HCT116 (cell line): ENCODE measurements around the gene MAL. TPM values are rescaled to one million over a fixed set of nuclear protein-coding genes. Genes with fewer than 3 reads are reported as not detected.

Experiments used
- ATAC-seq: fragments of 200-7000 bp; cut with Tn5 transposase; 2 replicates; pipeline ENCODE4 v1.9.1; 2020; ENCODE audit warnings: mild to moderate bottlenecking, moderate library complexity
- BruUV-seq: library from RNA; stranded (reverse); fragments of 400-500 nt; replicated peaks from 2 replicates; lab custom pipeline; 2021; lab: Mats Ljungman, UMichigan
- CTCF ChIA-PET: fragments of 300-600 bp; sonication (Branson Sonifier 250); formaldehyde crosslinking; loops from one replicate; lab custom pipeline; 2021; ENCODE audit warnings: antibody characterized with exemption; lab: Charles Lee
- POLR2A ChIA-PET: fragments of 300-600, 350-600 bp; sonication (Branson Sonifier 250); formaldehyde crosslinking; loops from one replicate; lab custom pipeline; 2021; ENCODE audit warnings: antibody characterized with exemption; lab: Charles Lee
- RAD21 ChIA-PET, 2 experiments: fragments of 300-600 bp; sonication (Branson Sonifier 250); formaldehyde crosslinking; loops; one replicate each; lab custom pipeline; 2023; ENCODE audit warnings: low total read pairs in 2 of 2; ENCODE audit not compliant: uncharacterized antibody in 2 of 2, unreplicated experiment in 2 of 2, low non-redundant PET in 1 of 2; lab: Charles Lee
- DNase-seq: peaks from one replicate; pipeline ENCODE4 v3.0.0-alpha.2; 2010; ENCODE audit warnings: low read depth, low spot score
- H2AFZ ChIP-seq: fragments of 200-600 bp; shearing (Covaris generic), sonication (generic); 2 replicates; pipeline ENCODE4 v1.6.1; 2017; ENCODE audit warnings: low read depth, mixed run types, mixed read lengths, antibody characterized with exemption, low read length; ENCODE audit not compliant: poor library complexity, severe bottlenecking
- H3K27ac ChIP-seq: 2 replicates; pipeline ENCODE4 v1.5.1; 2012; ENCODE audit warnings: low read depth, low read length
- H3K27me3 ChIP-seq: fragments of 200-600 bp; sonication (generic); 2 replicates; pipeline ENCODE4 v1.6.1; 2016; ENCODE audit warnings: mixed run types, low read length, mixed read lengths; ENCODE audit not compliant: insufficient read depth
- H3K36me3 ChIP-seq, 2 experiments: fragments of 200-500 bp in 1 of 2; fragments of 200-600 bp in 1 of 2; sonication (Bioruptor generic) in 1 of 2; sonication (generic) in 1 of 2; 2 replicates each; pipeline versions ENCODE4 v1.5.1 to v1.6.1; 2014 to 2016; ENCODE audit warnings: low read length in 2 of 2, inconsistent platforms in 1 of 2, mixed read lengths in 1 of 2, mixed run types in 1 of 2; ENCODE audit not compliant: insufficient read depth in 2 of 2, control insufficient read depth in 1 of 2
- H3K4me1 ChIP-seq, 2 experiments: fragments of 200-600 bp in 1 of 2; sonication (generic) in 1 of 2; 2 replicates each; pipeline versions ENCODE4 v1.5.1 to v1.6.1; 2012 to 2017; ENCODE audit warnings: low read length in 2 of 2, inconsistent platforms in 1 of 2, mild to moderate bottlenecking in 1 of 2, mixed read lengths in 1 of 2, mixed run types in 1 of 2, moderate library complexity in 1 of 2; ENCODE audit not compliant: insufficient read depth in 2 of 2, control insufficient read depth in 1 of 2
- H3K4me2 ChIP-seq: fragments of 200-600 bp; sonication (generic); 2 replicates; pipeline ENCODE4 v1.6.1; 2017; ENCODE audit warnings: mixed run types, low read length, mixed read lengths
- H3K4me3 ChIP-seq, 2 experiments: fragments of 200-600 bp in 1 of 2; sonication (generic) in 1 of 2; replicated peaks in 1 of 2; 2 replicates each; pipeline ENCODE4 v1.5.1; 2011 to 2016; ENCODE audit warnings: low read length in 2 of 2, control low read depth in 1 of 2, low read depth in 1 of 2, mild to moderate bottlenecking in 1 of 2, mixed read lengths in 1 of 2, mixed run types in 1 of 2
- H3K79me2 ChIP-seq: fragments of 200-600 bp; sonication (generic); 2 replicates; pipeline ENCODE4 v1.6.1; 2017; ENCODE audit warnings: mild to moderate bottlenecking, mixed run types, low read length, moderate library complexity, mixed read lengths; ENCODE audit not compliant: insufficient read depth
- H3K9ac ChIP-seq: fragments of 200-600 bp; sonication (generic); 2 replicates; pipeline ENCODE4 v1.6.1; 2016; ENCODE audit warnings: low read length, mixed read lengths
- H3K9me2 ChIP-seq: fragments of 200-600 bp; sonication (generic), shearing (Covaris generic); 2 replicates; pipeline ENCODE4 v1.6.1; 2017; ENCODE audit warnings: mixed run types, mild to moderate bottlenecking, moderate library complexity; ENCODE audit not compliant: insufficient read depth
- H3K9me3 ChIP-seq, 2 experiments: fragments of 200-500 bp in 1 of 2; fragments of 200-600 bp in 1 of 2; sonication (Bioruptor generic) in 1 of 2; sonication (generic) in 1 of 2; 2 replicates each; pipeline ENCODE4 v1.6.1; 2014 to 2017; ENCODE audit warnings: low read length in 2 of 2, mixed read lengths in 2 of 2, inconsistent platforms in 1 of 2, low read depth in 1 of 2, mild to moderate bottlenecking in 1 of 2, mixed run types in 1 of 2, moderate library complexity in 1 of 2; ENCODE audit not compliant: control insufficient read depth in 1 of 2, insufficient read depth in 1 of 2
- H4K20me1 ChIP-seq: fragments of 200-600 bp; sonication (generic), shearing (Covaris generic); 2 replicates; pipeline ENCODE4 v1.6.1; 2017; ENCODE audit warnings: mixed run types, mild to moderate bottlenecking, moderate library complexity; ENCODE audit not compliant: insufficient read depth
- CBX3 ChIP-seq: IDR thresholded peaks from 2 replicates; pipeline ENCODE4 v1.6.1; 2012; ENCODE audit warnings: low read depth
- EGR1 ChIP-seq: IDR thresholded peaks from 2 replicates; pipeline ENCODE4 v1.6.1; 2012; ENCODE audit warnings: low read depth
- EZH2 ChIP-seq: fragments of 200-600 bp; sonication (generic); IDR thresholded peaks from 2 replicates; pipeline ENCODE4 v1.6.1; 2017; ENCODE audit warnings: antibody characterized with exemption, mixed run types
- EZH2phosphoT487 ChIP-seq: fragments of 200-600 bp; IDR thresholded peaks from 2 replicates; pipeline ENCODE4 v1.6.1; 2018; ENCODE audit warnings: antibody characterized with exemption, borderline replicate concordance
- FOSL1 ChIP-seq: IDR thresholded peaks from 2 replicates; pipeline ENCODE4 v1.6.1; 2012; ENCODE audit warnings: low read depth
- POLR2AphosphoS5 ChIP-seq: IDR thresholded peaks from 2 replicates; pipeline ENCODE4 v1.6.1; 2011; ENCODE audit warnings: mild to moderate bottlenecking, low read depth, low read length, moderate library complexity
- RAD21 ChIP-seq: IDR thresholded peaks from 2 replicates; pipeline ENCODE4 v1.6.1; 2012; ENCODE audit warnings: low read depth, mild to moderate bottlenecking
- TCF7L2 ChIP-seq: IDR thresholded peaks from 2 replicates; pipeline ENCODE4 v1.7.0; 2011; ENCODE audit warnings: borderline replicate concordance, inconsistent platforms; ENCODE audit not compliant: insufficient read depth, insufficient read length; ENCODE audit errors: extremely low read depth
- intact Hi-C: fragments of 100-400 bp; cut with micrococcal nuclease; formaldehyde crosslinking; loops from 2 replicates; pipeline ENCODE4 v1.10.0; 2022
- total RNA-seq: library from RNA; stranded (reverse); gene quantifications from one replicate; pipeline ENCODE4 v1.2.1, GENCODE V29; 2021; ENCODE audit not compliant: unreplicated experiment
- TF ChIP-seq, protein P1 (sequence below): IDR thresholded peaks from 2 replicates; pipeline ENCODE4 v1.6.1; 2012; ENCODE audit warnings: low read depth

Gene MAL
- total RNA-seq, 1 experiment from 2014 or later = not detected

DNA sequence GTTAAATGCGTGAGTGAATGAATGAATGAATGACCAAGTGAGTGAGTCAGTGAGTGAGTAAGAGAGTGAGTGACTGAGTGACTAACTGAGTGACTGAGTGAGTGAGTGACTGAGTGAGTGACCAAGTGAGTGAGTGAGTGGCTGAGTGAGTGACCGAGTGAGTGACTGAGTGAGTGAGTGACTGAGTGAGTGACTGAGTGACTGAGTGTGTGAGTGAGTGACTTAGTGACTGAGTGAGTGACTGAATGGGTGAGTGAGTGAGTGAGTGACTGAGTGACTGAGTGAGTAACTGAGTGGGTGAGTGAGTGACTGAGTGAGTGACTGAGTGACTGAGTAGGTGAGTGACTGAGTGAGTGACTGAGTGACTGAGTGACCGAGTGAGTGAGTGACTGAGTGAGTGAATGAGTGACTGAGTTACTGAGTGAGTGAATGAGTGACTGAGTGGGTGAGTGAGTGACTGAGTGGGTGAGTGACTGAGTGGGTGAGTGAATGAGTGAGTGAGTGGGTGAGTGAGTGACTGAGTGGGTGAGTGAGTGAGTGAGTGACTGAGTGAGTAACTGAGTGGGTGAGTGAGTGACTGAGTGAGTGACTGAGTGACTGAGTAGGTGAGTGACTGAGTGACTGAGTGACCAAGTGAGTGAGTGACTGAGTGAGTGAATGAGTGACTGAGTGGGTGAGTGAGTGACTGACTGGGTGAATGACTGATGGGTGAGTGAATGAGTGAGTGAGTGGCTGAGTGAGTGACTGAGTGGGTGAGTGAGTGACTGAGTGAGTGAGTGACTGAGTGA is 11.3 kb downstream of the MAL start:
- Histone ChIP-seq H3K27me3 (no peaks in the 10 kb centered on the region), H3K4me1 (peaks cover under 1 to 4% of the 10 kb centered on the region in 2 experiments; a peak in 2 of 4 replicates), H3K79me2 (no peaks in the 10 kb centered on the region), H3K9me2 (no peaks in the 10 kb centered on the region), H4K20me1 (no peaks in the 10 kb centered on the region), H2AFZ (no peak overlapping the region), H3K36me3 (no peaks in the 10 kb centered on the region), H3K4me3 (no peak overlapping the region), H3K9ac (no peak overlapping the region), H3K27ac (no peak overlapping the region), H3K4me2 (no peak overlapping the region), H3K9me3 (no peaks in the 10 kb centered on the region)
- ChIA-PET POLR2A (no interaction called here), CTCF (no interaction called here), RAD21 (no interaction called here)
- intact Hi-C loops = no loop called here
- DNase-seq = no peak
- TF ChIP-seq CBX3 (no peak), TCF7L2 (no peak), EZH2 (no peak), POLR2AphosphoS5 (no peak), FOSL1 (no peak), EGR1 (no peak), EZH2phosphoT487 (no peak), RAD21 (no peak)
- TF ChIP-seq, protein P1, sequence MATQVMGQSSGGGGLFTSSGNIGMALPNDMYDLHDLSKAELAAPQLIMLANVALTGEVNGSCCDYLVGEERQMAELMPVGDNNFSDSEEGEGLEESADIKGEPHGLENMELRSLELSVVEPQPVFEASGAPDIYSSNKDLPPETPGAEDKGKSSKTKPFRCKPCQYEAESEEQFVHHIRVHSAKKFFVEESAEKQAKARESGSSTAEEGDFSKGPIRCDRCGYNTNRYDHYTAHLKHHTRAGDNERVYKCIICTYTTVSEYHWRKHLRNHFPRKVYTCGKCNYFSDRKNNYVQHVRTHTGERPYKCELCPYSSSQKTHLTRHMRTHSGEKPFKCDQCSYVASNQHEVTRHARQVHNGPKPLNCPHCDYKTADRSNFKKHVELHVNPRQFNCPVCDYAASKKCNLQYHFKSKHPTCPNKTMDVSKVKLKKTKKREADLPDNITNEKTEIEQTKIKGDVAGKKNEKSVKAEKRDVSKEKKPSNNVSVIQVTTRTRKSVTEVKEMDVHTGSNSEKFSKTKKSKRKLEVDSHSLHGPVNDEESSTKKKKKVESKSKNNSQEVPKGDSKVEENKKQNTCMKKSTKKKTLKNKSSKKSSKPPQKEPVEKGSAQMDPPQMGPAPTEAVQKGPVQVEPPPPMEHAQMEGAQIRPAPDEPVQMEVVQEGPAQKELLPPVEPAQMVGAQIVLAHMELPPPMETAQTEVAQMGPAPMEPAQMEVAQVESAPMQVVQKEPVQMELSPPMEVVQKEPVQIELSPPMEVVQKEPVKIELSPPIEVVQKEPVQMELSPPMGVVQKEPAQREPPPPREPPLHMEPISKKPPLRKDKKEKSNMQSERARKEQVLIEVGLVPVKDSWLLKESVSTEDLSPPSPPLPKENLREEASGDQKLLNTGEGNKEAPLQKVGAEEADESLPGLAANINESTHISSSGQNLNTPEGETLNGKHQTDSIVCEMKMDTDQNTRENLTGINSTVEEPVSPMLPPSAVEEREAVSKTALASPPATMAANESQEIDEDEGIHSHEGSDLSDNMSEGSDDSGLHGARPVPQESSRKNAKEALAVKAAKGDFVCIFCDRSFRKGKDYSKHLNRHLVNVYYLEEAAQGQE = no peak
- no TSS peak for BruUV-seq
- ATAC-seq = no peak
